ENCODE data around the gene DYNLL2. TPM values are rescaled to one million over a fixed set of nuclear protein-coding genes. Genes with fewer than 3 reads are reported as not detected.
A peak's percentile ranks its signal among the peaks of the same experiment; 100 is the strongest.

Gene DYNLL2
- polyA plus RNA-seq, 1 donor from 2014 or later = 66.7 TPM

DNA sequence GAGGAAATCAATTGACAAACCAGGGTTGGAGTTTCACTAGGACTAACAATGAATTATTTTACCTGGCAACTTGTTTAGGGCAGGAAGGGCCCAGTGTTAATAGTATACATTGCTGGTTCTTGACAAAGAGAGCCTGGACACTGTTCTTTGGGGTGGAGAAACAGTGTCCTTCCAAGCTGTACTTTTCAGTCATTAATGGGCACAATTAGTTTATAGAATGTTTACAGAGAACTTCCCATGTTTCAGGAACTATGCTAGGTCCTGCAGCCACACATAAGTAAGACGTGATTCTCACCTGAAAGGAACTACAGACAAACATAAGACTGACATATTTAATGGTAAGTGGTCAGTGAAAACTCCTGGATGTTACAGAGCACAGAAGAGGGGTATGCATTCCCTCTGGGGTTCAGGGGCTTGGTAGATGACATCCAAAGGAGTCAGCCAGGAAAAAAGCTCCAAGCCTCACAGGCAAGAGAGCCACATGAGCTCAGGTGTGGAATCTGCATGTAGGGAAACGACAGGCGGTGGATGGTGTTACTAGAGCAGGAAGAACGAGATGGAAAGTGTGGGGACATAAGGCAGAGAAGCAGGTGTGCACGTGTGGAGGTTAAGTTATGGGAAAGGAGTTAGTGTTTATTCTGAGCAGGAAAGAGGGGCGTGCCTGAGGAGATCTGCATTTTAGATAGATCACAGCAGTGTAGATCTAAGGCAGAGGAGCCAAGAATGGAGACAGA lies 3.8 kb upstream of the DYNLL2 start:
- TF ChIP-seq TAF1 (IDR thresholded peaks at IDR 0.05; ENCODE audit: low read depth) = no peak
- no peak for TF ChIP-seq POLR2AphosphoS5 (IDR thresholded peaks at IDR 0.05)
- TF ChIP-seq, protein P1, sequence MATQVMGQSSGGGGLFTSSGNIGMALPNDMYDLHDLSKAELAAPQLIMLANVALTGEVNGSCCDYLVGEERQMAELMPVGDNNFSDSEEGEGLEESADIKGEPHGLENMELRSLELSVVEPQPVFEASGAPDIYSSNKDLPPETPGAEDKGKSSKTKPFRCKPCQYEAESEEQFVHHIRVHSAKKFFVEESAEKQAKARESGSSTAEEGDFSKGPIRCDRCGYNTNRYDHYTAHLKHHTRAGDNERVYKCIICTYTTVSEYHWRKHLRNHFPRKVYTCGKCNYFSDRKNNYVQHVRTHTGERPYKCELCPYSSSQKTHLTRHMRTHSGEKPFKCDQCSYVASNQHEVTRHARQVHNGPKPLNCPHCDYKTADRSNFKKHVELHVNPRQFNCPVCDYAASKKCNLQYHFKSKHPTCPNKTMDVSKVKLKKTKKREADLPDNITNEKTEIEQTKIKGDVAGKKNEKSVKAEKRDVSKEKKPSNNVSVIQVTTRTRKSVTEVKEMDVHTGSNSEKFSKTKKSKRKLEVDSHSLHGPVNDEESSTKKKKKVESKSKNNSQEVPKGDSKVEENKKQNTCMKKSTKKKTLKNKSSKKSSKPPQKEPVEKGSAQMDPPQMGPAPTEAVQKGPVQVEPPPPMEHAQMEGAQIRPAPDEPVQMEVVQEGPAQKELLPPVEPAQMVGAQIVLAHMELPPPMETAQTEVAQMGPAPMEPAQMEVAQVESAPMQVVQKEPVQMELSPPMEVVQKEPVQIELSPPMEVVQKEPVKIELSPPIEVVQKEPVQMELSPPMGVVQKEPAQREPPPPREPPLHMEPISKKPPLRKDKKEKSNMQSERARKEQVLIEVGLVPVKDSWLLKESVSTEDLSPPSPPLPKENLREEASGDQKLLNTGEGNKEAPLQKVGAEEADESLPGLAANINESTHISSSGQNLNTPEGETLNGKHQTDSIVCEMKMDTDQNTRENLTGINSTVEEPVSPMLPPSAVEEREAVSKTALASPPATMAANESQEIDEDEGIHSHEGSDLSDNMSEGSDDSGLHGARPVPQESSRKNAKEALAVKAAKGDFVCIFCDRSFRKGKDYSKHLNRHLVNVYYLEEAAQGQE (IDR thresholded peaks at IDR 0.05; ENCODE audit: borderline replicate concordance) = no peak
- no peak for TF ChIP-seq SMC3 (conservative IDR thresholded peaks at IDR 0.05; ENCODE audit: poor library complexity)
- TF ChIP-seq RAD21 (conservative IDR thresholded peaks at IDR 0.05) = no peak
- no peak for TF ChIP-seq CTCF (IDR thresholded peaks at IDR 0.05; ENCODE audit: poor library complexity, severe bottlenecking)
- TF ChIP-seq EZH2 (IDR thresholded peaks at IDR 0.05; ENCODE audit: borderline replicate concordance, insufficient read depth, low read length, poor library complexity, severe bottlenecking) = no peak
- TF ChIP-seq MXI1 (conservative IDR thresholded peaks at IDR 0.05; ENCODE audit: poor library complexity, severe bottlenecking) = no peak
- no peak for TF ChIP-seq EP300 (conservative IDR thresholded peaks at IDR 0.05; ENCODE audit: poor library complexity, severe bottlenecking)
- H3K79me2 ChIP-seq (replicated peaks; ENCODE audit: insufficient read depth, low read length) = peaks cover 11% of the 10 kb centered on the region
- H3K9me2 ChIP-seq (ENCODE audit: insufficient read depth, low read length) = no peaks in the 10 kb centered on the region
- no peaks in the 10 kb centered on the region for H3K36me3 ChIP-seq (ENCODE audit: insufficient read depth, low read length)
- H3K9ac ChIP-seq (ENCODE audit: low read length) = no peak overlapping the region
- H4K20me1 ChIP-seq (ENCODE audit: insufficient read depth) = peaks cover 11% of the 10 kb centered on the region
- H3F3A ChIP-seq (ENCODE audit: insufficient read depth, low read length, poor library complexity, severe bottlenecking) = no peaks in the 10 kb centered on the region
- H2AFZ ChIP-seq (ENCODE audit: low read depth, low read length) = no peak overlapping the region
- H3K4me3 ChIP-seq (ENCODE audit: low read length) = no peak overlapping the region
- no peaks in the 10 kb centered on the region for H3K27me3 ChIP-seq (ENCODE audit: insufficient read depth, low read depth, low read length)
- H3K27ac ChIP-seq (ENCODE audit: low read length) = no peak overlapping the region
- no peaks in the 10 kb centered on the region for H3K9me3 ChIP-seq (ENCODE audit: low read length)
- no peak overlapping the region for H3K4me2 ChIP-seq (ENCODE audit: low read length)

- H3F3A ChIP-seq (ENCODE audit: insufficient read depth, low read length, poor library complexity, severe bottlenecking) = no peaks in the 10 kb centered on the region
- peak overlapping the region; percentile 85 for H3K9ac ChIP-seq (ENCODE audit: low read length)
- no peaks in the 10 kb centered on the region for H3K9me2 ChIP-seq (ENCODE audit: insufficient read depth, low read length)
- peak; percentile 21 for TF ChIP-seq POLR2AphosphoS5 (IDR thresholded peaks at IDR 0.05)
- no peak for TF ChIP-seq RAD21 (conservative IDR thresholded peaks at IDR 0.05)
- H4K20me1 ChIP-seq (ENCODE audit: insufficient read depth) = peaks cover 34% of the 10 kb centered on the region
- H3K27ac ChIP-seq (ENCODE audit: low read length) = peak overlapping the region; percentile 100
- peaks cover under 1% of the 10 kb centered on the region for H3K36me3 ChIP-seq (ENCODE audit: insufficient read depth, low read length)
- no peaks in the 10 kb centered on the region for H3K9me3 ChIP-seq (ENCODE audit: low read length)
- H3K4me2 ChIP-seq (ENCODE audit: low read length) = no peak overlapping the region
- peaks cover 34% of the 10 kb centered on the region for H3K79me2 ChIP-seq (replicated peaks; ENCODE audit: insufficient read depth, low read length)
- no peaks in the 10 kb centered on the region for H3K27me3 ChIP-seq (ENCODE audit: insufficient read depth, low read depth, low read length)
- H2AFZ ChIP-seq (ENCODE audit: low read depth, low read length) = no peak overlapping the region
- peak overlapping the region; percentile 61 for H3K4me3 ChIP-seq (ENCODE audit: low read length)
Measured at GRCh38 chr17:58081646-58082340, 1.4 kb upstream of the DYNLL2 start.

Measured in neural cell (in vitro differentiated cells).